ENCODE measurements around the gene DDX41. TPM values are rescaled to one million over a fixed set of nuclear protein-coding genes. Genes with fewer than 3 reads are reported as not detected.

The DDX41 gene
- total and polyA plus RNA-seq, 2 experiments from 2014 or later = 67.9 to 117 TPM

GRCh38 chr5:177557041-177557647 is 40.4 kb upstream of the DDX41 start:
- no peak for DNase-seq
- Histone ChIP-seq H3K9ac (no peak overlapping the region), H3K79me2 (ENCODE audit: insufficient read depth) (peaks cover 24% of the 10 kb centered on the region), H2AFZ (no peak overlapping the region), H3K36me3 (ENCODE audit: low read depth) (no peaks in the 10 kb centered on the region), H3K4me3 (no peak overlapping the region), H4K20me1 (ENCODE audit: insufficient read depth) (peaks cover under 1% of the 10 kb centered on the region), H3F3A (ENCODE audit: insufficient read depth) (peaks cover 11% of the 10 kb centered on the region; the same call in 1 of the 2 replicates), H3K4me1 (ENCODE audit: insufficient read depth) (peaks cover 13% of the 10 kb centered on the region), H3K27ac (no peak overlapping the region), H3K4me2 (ENCODE audit: unreplicated experiment) (no peak overlapping the region), H3K9me2 (ENCODE audit: insufficient read depth) (no peaks in the 10 kb centered on the region), H3K9me3 (ENCODE audit: low read depth) (no peaks in the 10 kb centered on the region), H3K27me3 (replicated peaks; ENCODE audit: insufficient read depth) (no peaks in the 10 kb centered on the region)
- no peak for TF ChIP-seq EZH2phosphoT487 (IDR thresholded peaks at IDR 0.05; ENCODE audit: insufficient read depth, low read depth)
- TF ChIP-seq EZH2 (IDR thresholded peaks at IDR 0.05; ENCODE audit: insufficient read depth, poor library complexity, severe bottlenecking) = no peak
- in situ Hi-C loops (cut with MboI) = no loop called here
- WGBS, 2 experiments (ENCODE audit: low coverage in 1 of 2, low lambda C conversion rate in 2 of 2, missing lambda C conversion rate in 2 of 2) = 34 to 41% methylated on average over 4 of the region's 4 CpGs

GRCh38 chr5:177555665-177556064 is 38.9 kb upstream of the DDX41 start:
- no peaks in the 10 kb centered on the region for H3K9me2 ChIP-seq (ENCODE audit: insufficient read depth)

GRCh38 chr5:177555228-177555627 is 38.5 kb upstream of the DDX41 start:
- Histone ChIP-seq H3K4me3 (peak overlapping the region; percentile 91; the same call in 1 of the 2 replicates), H3K4me1 (ENCODE audit: insufficient read depth) (peaks cover 16% of the 10 kb centered on the region), H3K4me2 (ENCODE audit: unreplicated experiment) (peak overlapping the region; percentile 79), H3K9ac (no peak overlapping the region), H3K9me2 (ENCODE audit: insufficient read depth) (no peaks in the 10 kb centered on the region), H4K20me1 (ENCODE audit: insufficient read depth) (peaks cover 5% of the 10 kb centered on the region), H3K9me3 (ENCODE audit: low read depth) (no peaks in the 10 kb centered on the region), H3K27me3 (replicated peaks; ENCODE audit: insufficient read depth) (no peaks in the 10 kb centered on the region), H2AFZ (peak overlapping the region; percentile 94), H3F3A (ENCODE audit: insufficient read depth) (peaks cover 16% of the 10 kb centered on the region), H3K27ac (no peak overlapping the region), H3K36me3 (ENCODE audit: low read depth) (0 out of 2 replicates have a peak, but pooled peaks cover 4% of the 10 kb centered on the region), H3K79me2 (ENCODE audit: insufficient read depth) (peaks cover 44% of the 10 kb centered on the region)
- WGBS, 2 experiments (ENCODE audit: low coverage in 1 of 2, low lambda C conversion rate in 2 of 2, missing lambda C conversion rate in 2 of 2) = 95 to 97% methylated on average over 2 of the region's 2 CpGs
- no peak for DNase-seq
- in situ Hi-C loops (cut with MboI) = no loop called here
- TF ChIP-seq EZH2 (IDR thresholded peaks at IDR 0.05; ENCODE audit: insufficient read depth, poor library complexity, severe bottlenecking) (no peak), EZH2phosphoT487 (IDR thresholded peaks at IDR 0.05; ENCODE audit: insufficient read depth, low read depth) (no peak)

More at GRCh38 chr5:177555665-177556064, 38.9 kb upstream of the DDX41 start:
- Histone ChIP-seq H3K9ac (no peak overlapping the region), H3K4me1 (ENCODE audit: insufficient read depth) (peaks cover 16% of the 10 kb centered on the region), H4K20me1 (ENCODE audit: insufficient read depth) (peaks cover 5% of the 10 kb centered on the region), H3K9me3 (ENCODE audit: low read depth) (no peaks in the 10 kb centered on the region), H3K36me3 (ENCODE audit: low read depth) (0 out of 2 replicates have a peak, but pooled peaks cover 4% of the 10 kb centered on the region), H3K27me3 (replicated peaks; ENCODE audit: insufficient read depth) (no peaks in the 10 kb centered on the region), H3K4me3 (no peak overlapping the region), H2AFZ (no peak overlapping the region), H3K27ac (no peak overlapping the region), H3F3A (ENCODE audit: insufficient read depth) (peaks cover 16% of the 10 kb centered on the region), H3K4me2 (ENCODE audit: unreplicated experiment) (no peak overlapping the region), H3K79me2 (ENCODE audit: insufficient read depth) (peaks cover 39% of the 10 kb centered on the region)
- TF ChIP-seq EZH2phosphoT487 (IDR thresholded peaks at IDR 0.05; ENCODE audit: insufficient read depth, low read depth) = no peak
- no peak for TF ChIP-seq EZH2 (IDR thresholded peaks at IDR 0.05; ENCODE audit: insufficient read depth, poor library complexity, severe bottlenecking)
- no peak for DNase-seq
- WGBS, 2 experiments (ENCODE audit: low coverage in 1 of 2, low lambda C conversion rate in 2 of 2, missing lambda C conversion rate in 2 of 2) = 97 to 99% methylated on average over 5 of the region's 5 CpGs
- in situ Hi-C loops (cut with MboI) = no loop called here

GRCh38 chr5:177554474-177555111 is 37.8 kb upstream of the DDX41 start, which contains the start of gene FAM193B:
Gene FAM193B (minus strand): TSS chr5:177554563. CDS start chr5:177554458, 105 bp downstream.
- WGBS, 2 experiments (ENCODE audit: low coverage in 1 of 2, low lambda C conversion rate in 2 of 2, missing lambda C conversion rate in 2 of 2) = 17 to 22% methylated on average over 21 to 30 of the region's 49 CpGs
- H3K36me3 ChIP-seq (ENCODE audit: low read depth) = 0 out of 2 replicates have a peak, but pooled peaks cover 4% of the 10 kb centered on the region

More at GRCh38 chr5:177554474-177555111, 37.8 kb upstream of the DDX41 start, which contains the start of gene FAM193B:
- Histone ChIP-seq H3K27me3 (replicated peaks; ENCODE audit: insufficient read depth) (no peaks in the 10 kb centered on the region), H3F3A (ENCODE audit: insufficient read depth) (peaks cover 16% of the 10 kb centered on the region), H3K9me2 (ENCODE audit: insufficient read depth) (no peaks in the 10 kb centered on the region), H4K20me1 (ENCODE audit: insufficient read depth) (peaks cover 5% of the 10 kb centered on the region), H2AFZ (peak within 1 kb of the TSS; percentile 94), H3K9me3 (ENCODE audit: low read depth) (no peaks in the 10 kb centered on the region), H3K4me1 (ENCODE audit: insufficient read depth) (peaks cover 16% of the 10 kb centered on the region), H3K4me2 (ENCODE audit: unreplicated experiment) (peak within 1 kb of the TSS; percentile 98), H3K79me2 (ENCODE audit: insufficient read depth) (peaks cover 50% of the 10 kb centered on the region), H3K27ac (peak within 1 kb of the TSS; percentile 60), H3K9ac (peak within 1 kb of the TSS; percentile 83), H3K4me3 (peak within 1 kb of the TSS; percentile 91)
- in situ Hi-C loops (cut with MboI) = no loop called here
- TF ChIP-seq EZH2 (IDR thresholded peaks at IDR 0.05; ENCODE audit: insufficient read depth, poor library complexity, severe bottlenecking) (no peak), EZH2phosphoT487 (IDR thresholded peaks at IDR 0.05; ENCODE audit: insufficient read depth, low read depth) (no peak)
- DNase-seq = peak; percentile 96

All from GM23248 (cell line).